PC-9 (cell line): ENCODE data around the gene LRRC4C. TPM values are rescaled to one million over a fixed set of nuclear protein-coding genes. Genes with fewer than 3 reads are reported as not detected.

Source experiments
- Bru-seq: library from RNA; stranded (reverse); fragments of 400-500 nt; gene quantifications from one replicate; lab custom pipeline; 2021; lab: Mats Ljungman, UMichigan
- BruChase-seq, 2 experiments: library from RNA; stranded (reverse); fragments of 400-500 nt; gene quantifications; one replicate each; lab custom pipeline; 2021; lab: Mats Ljungman, UMichigan
- BruUV-seq: library from RNA; stranded (reverse); fragments of 400-500 nt; replicated peaks from 2 replicates; lab custom pipeline; 2021; lab: Mats Ljungman, UMichigan
- CTCF ChIA-PET: fragments of 300-600 bp; sonication (Branson Sonifier 250); formaldehyde crosslinking; loops from one replicate; lab custom pipeline; 2022; ENCODE audit warnings: antibody characterized with exemption; lab: Charles Lee
- POLR2A ChIA-PET: fragments of 300-600 bp; sonication (Branson Sonifier 250); formaldehyde crosslinking; loops from one replicate; lab custom pipeline; 2022; ENCODE audit warnings: antibody characterized with exemption; ENCODE audit not compliant: unreplicated experiment; lab: Charles Lee
- DNase-seq, 2 experiments: peaks; one replicate each; pipeline versions ENCODE4 v3.0.0 to v3.0.0-alpha.2; 2015 to 2022; ENCODE audit warnings: mixed read lengths in 1 of 2
- H2AFZ ChIP-seq: fragments of 200-600 bp; sonication (generic); 2 replicates; pipeline ENCODE4 v1.8.1; 2017; ENCODE audit warnings: antibody characterized with exemption
- H3F3A ChIP-seq: fragments of 200-600 bp; sonication (generic); 2 replicates; pipeline ENCODE4 v1.8.1; 2017; ENCODE audit warnings: antibody characterized with exemption, mild to moderate bottlenecking, low read depth; ENCODE audit not compliant: insufficient read depth
- H3K27ac ChIP-seq: fragments of 200-600 bp; sonication (generic); 2 replicates; pipeline ENCODE4 v1.6.1; 2016; ENCODE audit warnings: mixed run types
- H3K27me3 ChIP-seq: fragments of 200-600 bp; sonication (generic); 2 replicates; pipeline ENCODE4 v1.6.1; 2016; ENCODE audit warnings: low read depth, mixed run types; ENCODE audit not compliant: insufficient read depth
- H3K36me3 ChIP-seq: fragments of 200-600 bp; sonication (generic); 2 replicates; pipeline ENCODE4 v1.6.1; 2016; ENCODE audit warnings: low read depth, mixed run types
- H3K4me1 ChIP-seq: fragments of 200-600 bp; sonication (generic); replicated peaks from 2 replicates; pipeline ENCODE4 v1.6.1; 2016; ENCODE audit warnings: mixed run types; ENCODE audit not compliant: insufficient read depth
- H3K4me2 ChIP-seq: fragments of 200-600 bp; sonication (generic); 2 replicates; pipeline ENCODE4 v1.6.1; 2017; ENCODE audit warnings: mixed run types
- H3K4me3 ChIP-seq: fragments of 200-600 bp; sonication (generic); 2 replicates; pipeline ENCODE4 v1.6.1; 2016; ENCODE audit warnings: mixed run types
- H3K79me2 ChIP-seq: fragments of 200-600 bp; sonication (generic); 2 replicates; pipeline ENCODE4 v1.6.1; 2017; ENCODE audit warnings: low read depth, mixed run types
- H3K9me2 ChIP-seq: fragments of 200-600 bp; sonication (generic); 2 replicates; pipeline ENCODE4 v1.8.1; 2017; ENCODE audit warnings: mild to moderate bottlenecking; ENCODE audit not compliant: insufficient read depth
- H3K9me3 ChIP-seq: fragments of 200-600 bp; sonication (generic); 2 replicates; pipeline ENCODE4 v1.8.1; 2016; ENCODE audit warnings: low read depth; ENCODE audit not compliant: insufficient read depth
- H4K20me1 ChIP-seq: fragments of 200-600 bp; sonication (generic); 2 replicates; pipeline ENCODE4 v1.8.1; 2017; ENCODE audit not compliant: insufficient read depth
- EZH2 ChIP-seq: fragments of 200-600 bp; sonication (generic); IDR thresholded peaks from 2 replicates; pipeline ENCODE4 v1.8.0; 2017; ENCODE audit warnings: antibody characterized with exemption, low read depth
- intact Hi-C: fragments of 100-400 bp; cut with micrococcal nuclease; formaldehyde crosslinking; loops from one replicate; pipeline ENCODE4 v1.10.0; 2022; ENCODE audit not compliant: unreplicated experiment
- long read RNA-seq: library from polyadenylated mRNA; stranded (forward); transcript quantifications from one replicate; pipeline ENCODE4 v2.0.0, GENCODE V29; 2022
- total RNA-seq: library from RNA; stranded (reverse); gene quantifications from 2 replicates; pipeline ENCODE4 v1.2.3, GENCODE V29; 2021
- TF ChIP-seq, protein P1 (sequence below): fragments of 200-600 bp; sonication (generic); conservative IDR thresholded peaks from 2 replicates; pipeline ENCODE4 v1.6.1; 2017; ENCODE audit warnings: mixed run types, antibody characterized with exemption, mild to moderate bottlenecking, moderate library complexity

LRRC4C gene
- total RNA-seq (not detected in 2 replicates), Bru-seq, nascent RNA (percentile 0 among the genes with signal in this experiment), BruChase-seq, experiment 1, labeled RNA remaining after a 2-hour chase (percentile 0 among the genes with signal in this experiment), BruChase-seq, experiment 2, labeled RNA remaining after a 6-hour chase (percentile 0 among the genes with signal in this experiment)
- long read RNA-seq, result 0 reads

DNA sequence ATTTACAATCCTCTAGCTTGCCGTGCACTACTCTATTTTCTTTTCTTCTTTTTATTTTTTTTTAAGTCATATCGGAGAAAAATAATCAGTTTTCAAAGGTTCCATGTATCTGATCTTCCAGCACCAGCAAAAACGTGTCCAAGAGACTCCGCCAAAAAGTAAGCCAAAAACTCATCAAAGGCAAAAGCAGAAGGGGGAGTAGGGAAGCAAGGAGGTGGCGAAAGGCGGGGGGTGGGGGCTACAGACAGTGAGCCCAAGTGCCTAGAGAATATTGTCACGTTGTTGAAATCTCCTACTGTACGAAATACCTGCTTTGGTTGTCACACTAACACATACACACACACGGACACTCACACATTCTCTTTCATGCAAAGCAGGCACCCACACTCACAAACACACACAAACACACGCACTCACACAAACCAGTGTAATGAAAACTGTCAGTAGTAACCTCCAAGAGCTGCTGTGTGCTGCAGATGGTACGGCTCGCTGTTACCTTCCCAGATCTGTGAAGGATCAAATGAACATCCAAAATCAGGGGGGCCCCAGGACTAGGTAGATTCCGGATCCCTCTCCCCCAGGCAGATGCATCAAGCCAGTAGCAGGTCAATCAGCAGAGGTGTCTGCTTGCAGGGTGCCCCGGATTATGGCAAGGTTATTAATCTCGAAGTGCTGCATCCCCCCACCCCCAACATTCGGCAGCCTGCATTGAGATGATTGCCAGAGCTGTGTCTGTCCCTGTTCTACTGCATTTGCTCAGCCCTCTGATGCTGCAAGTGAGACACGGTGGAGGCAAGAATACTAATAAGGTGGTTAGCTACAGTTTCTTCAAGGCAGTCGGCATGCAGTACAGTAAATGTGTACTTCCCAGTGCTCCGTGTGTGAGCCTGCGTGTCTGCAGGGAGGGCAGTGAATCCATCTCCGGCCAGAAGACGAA, at the start of gene LRRC4C:
Gene LRRC4C (minus strand): TSS at position 188 of the 937 bp plus-strand sequence.
- Histone ChIP-seq H2AFZ (no peak within 1 kb of the TSS), H3K4me2 (no peak within 1 kb of the TSS), H3K4me3 (no peak within 1 kb of the TSS)

DNA sequence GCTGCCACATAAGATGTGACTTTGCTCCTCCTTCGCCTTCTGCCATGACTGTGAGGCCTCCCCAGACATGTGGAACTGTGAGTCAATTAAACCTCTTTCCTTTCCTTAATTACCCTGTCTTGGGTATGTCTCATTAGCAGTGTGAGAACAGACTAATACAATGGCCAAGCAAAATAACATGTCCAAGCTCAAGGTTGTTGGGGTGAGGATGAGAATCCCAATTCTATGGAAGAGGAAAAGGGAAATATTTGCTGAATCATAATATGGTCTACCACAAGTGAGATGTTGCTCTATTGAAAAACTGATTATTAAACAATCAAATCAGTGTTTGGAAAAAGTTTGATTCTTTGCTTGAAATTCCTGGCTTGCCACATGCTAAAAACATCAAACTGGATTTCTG, 48.7 kb upstream of the LRRC4C start:
- Histone ChIP-seq H3K4me1 (no peaks in the 10 kb centered on the region), H3K27me3 (no peaks in the 10 kb centered on the region), H3K36me3 (no peaks in the 10 kb centered on the region), H3K9me2 (no peaks in the 10 kb centered on the region), H3K9me3 (no peaks in the 10 kb centered on the region), H3K27ac (no peak overlapping the region), H3F3A (no peaks in the 10 kb centered on the region), H4K20me1 (no peaks in the 10 kb centered on the region; the same call in 1 of the 2 replicates), H3K4me2 (no peak overlapping the region), H3K4me3 (no peak overlapping the region), H2AFZ (no peak overlapping the region), H3K79me2 (no peaks in the 10 kb centered on the region)
- intact Hi-C loops, result no loop called here
- no peak for DNase-seq
- no TSS peak for BruUV-seq
- ChIA-PET CTCF (no interaction called here), POLR2A (no interaction called here)
- TF ChIP-seq, protein P1, sequence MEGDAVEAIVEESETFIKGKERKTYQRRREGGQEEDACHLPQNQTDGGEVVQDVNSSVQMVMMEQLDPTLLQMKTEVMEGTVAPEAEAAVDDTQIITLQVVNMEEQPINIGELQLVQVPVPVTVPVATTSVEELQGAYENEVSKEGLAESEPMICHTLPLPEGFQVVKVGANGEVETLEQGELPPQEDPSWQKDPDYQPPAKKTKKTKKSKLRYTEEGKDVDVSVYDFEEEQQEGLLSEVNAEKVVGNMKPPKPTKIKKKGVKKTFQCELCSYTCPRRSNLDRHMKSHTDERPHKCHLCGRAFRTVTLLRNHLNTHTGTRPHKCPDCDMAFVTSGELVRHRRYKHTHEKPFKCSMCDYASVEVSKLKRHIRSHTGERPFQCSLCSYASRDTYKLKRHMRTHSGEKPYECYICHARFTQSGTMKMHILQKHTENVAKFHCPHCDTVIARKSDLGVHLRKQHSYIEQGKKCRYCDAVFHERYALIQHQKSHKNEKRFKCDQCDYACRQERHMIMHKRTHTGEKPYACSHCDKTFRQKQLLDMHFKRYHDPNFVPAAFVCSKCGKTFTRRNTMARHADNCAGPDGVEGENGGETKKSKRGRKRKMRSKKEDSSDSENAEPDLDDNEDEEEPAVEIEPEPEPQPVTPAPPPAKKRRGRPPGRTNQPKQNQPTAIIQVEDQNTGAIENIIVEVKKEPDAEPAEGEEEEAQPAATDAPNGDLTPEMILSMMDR, result no peak
- no peak for TF ChIP-seq EZH2

More for the DNA sequence above, at the start of gene LRRC4C:
- no peaks in the 10 kb centered on the region; the same call in 1 of the 2 replicates for H3K9me3 ChIP-seq
- TF ChIP-seq EZH2, result no peak
- no peak within 1 kb of the TSS for H3K27ac ChIP-seq
- H3K27me3 ChIP-seq, result peaks cover 11% of the 10 kb centered on the region
- H3K36me3 ChIP-seq, result no peaks in the 10 kb centered on the region
- intact Hi-C loops, result loop anchor here (2.0 kb wide), 1 partner anchor 1065 kb away; no protein-coding TSS in a partner anchor
- POLR2A ChIA-PET, result no interaction called here
- CTCF ChIA-PET, result interaction anchor here (0.6 kb wide), 1 partner anchor 1156 kb away, joined by 3 read pairs; no protein-coding TSS in a partner anchor
- H3K4me1 ChIP-seq, result no peaks in the 10 kb centered on the region
- BruUV-seq, result no TSS peak
- DNase-seq, result no peak
- no peaks in the 10 kb centered on the region for H3K79me2 ChIP-seq
- H3F3A ChIP-seq, result no peaks in the 10 kb centered on the region
- no peaks in the 10 kb centered on the region for H4K20me1 ChIP-seq
- H3K9me2 ChIP-seq, result no peaks in the 10 kb centered on the region

DNA sequence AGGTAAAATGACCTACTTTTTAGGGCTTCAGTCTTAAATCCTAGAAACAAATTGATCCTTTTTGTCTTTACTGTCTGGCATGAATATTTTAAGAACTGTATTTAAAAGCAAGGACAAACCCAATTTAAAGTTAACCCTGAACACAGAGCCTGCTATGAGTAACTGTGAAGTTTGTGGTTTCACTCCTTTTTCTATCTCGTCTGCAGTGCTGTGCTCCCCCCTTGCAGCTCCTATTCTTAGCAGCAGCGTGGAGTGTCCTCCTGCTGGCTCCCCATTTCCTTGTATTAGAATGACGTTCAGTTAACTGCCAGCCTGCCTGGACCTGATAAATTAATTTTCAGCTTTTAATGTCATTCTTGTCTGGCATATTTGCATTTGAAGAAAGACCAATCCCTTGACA, 40.0 kb upstream of the LRRC4C start:
- TF ChIP-seq, protein P1, result no peak
- TF ChIP-seq EZH2, result no peak
- intact Hi-C loops, result loop anchor here (2.0 kb wide), 1 partner anchor 1025 kb away; no protein-coding TSS in a partner anchor
- CTCF ChIA-PET, result no interaction called here

More for the DNA sequence above, 40.0 kb upstream of the LRRC4C start:
- Histone ChIP-seq H3K9me3 (no peaks in the 10 kb centered on the region), H3K27ac (no peak overlapping the region), H3K4me1 (no peaks in the 10 kb centered on the region), H3K4me3 (no peak overlapping the region), H3K4me2 (no peak overlapping the region), H3F3A (no peaks in the 10 kb centered on the region), H3K36me3 (no peaks in the 10 kb centered on the region), H2AFZ (no peak overlapping the region), H3K79me2 (no peaks in the 10 kb centered on the region), H3K9me2 (no peaks in the 10 kb centered on the region), H4K20me1 (no peaks in the 10 kb centered on the region), H3K27me3 (no peaks in the 10 kb centered on the region)
- no peak for DNase-seq
- no TSS peak for BruUV-seq
- POLR2A ChIA-PET, result no interaction called here
